C1 segment of cervical spinal cord (tissue), 14 donors: ENCODE measurements around the gene ZNF714.

Experiments used
- DNase-seq, 14 donors: peaks; one replicate each; lab custom pipeline; 2025; lab: John Stamatoyannopoulos, UW

The ZNF714 gene

DNA sequence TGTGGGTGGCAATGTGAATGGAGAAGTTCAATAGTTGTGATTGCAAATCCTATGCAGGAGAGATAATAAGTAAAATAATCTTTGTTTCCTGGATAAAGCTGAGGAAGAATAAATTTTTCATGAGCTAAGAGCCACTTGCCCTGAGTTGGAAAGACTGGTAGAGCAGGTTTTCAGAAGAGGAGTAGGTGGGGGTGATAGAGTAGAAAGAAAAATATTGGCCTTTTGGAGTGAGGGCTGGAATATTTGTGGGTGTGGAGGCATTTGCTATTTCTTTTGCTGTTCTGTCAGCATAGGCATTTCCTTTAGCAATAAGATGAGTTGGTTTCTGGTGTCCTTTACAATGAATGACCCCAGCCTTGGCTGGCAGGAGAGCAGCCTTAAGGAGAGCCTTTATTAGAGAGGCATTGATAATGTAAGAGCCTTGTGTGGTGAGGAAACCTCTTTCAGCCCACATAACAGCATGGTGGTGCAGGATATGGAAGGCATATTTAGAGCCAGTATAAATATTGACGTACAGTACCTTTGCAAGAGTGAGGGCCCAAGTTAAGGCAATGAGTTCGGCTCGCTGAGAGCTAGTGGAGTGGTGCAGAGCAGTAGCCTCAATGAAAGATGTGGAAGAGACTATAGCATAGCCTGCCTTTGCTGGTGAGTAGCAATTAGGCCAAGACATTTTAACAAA, 48.2 kb downstream of the ZNF714 start:
- DNase-seq = no peak

DNA sequence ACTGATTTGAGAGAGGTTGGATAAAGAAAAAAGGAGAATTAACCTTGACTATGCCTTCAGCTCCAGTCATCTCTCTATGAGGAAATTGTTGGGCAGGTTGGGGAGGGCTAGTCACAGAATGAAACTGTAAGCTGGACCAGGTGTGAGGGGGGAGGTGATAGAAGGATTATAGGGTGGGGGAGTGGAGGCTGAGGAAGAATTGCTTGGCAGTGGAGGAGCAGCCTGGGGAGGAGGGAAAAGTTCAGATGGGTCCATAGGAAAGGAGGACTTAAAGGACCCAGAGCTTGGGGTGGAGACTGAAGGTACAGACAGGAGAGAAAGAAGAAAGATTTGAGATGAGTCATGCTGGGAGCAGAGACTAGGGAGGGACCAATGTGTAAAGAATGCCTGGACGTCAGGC, 51.6 kb downstream of the ZNF714 start:
- DNase-seq = no peak

DNA sequence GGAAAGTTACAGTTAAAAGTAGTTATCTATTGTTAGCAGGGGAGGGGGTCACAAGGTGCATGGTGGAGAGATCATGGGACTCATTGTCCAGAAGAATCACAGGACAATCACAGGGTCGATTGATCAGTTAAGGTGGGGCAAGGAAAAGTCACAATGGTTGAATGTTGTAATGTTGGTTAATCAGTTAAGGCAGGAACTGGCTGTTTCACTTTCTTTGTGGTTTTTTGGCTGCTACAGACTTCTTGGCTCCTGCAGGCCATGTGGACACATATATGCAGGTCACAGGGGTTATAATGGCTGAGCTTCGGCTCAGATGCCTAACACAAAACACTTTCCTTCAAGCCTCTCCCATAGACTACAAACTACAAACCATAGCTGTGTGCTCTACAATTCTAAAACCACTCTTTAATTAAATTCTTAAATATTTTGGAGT, 52.9 kb downstream of the ZNF714 start:
- no peak for DNase-seq

DNA sequence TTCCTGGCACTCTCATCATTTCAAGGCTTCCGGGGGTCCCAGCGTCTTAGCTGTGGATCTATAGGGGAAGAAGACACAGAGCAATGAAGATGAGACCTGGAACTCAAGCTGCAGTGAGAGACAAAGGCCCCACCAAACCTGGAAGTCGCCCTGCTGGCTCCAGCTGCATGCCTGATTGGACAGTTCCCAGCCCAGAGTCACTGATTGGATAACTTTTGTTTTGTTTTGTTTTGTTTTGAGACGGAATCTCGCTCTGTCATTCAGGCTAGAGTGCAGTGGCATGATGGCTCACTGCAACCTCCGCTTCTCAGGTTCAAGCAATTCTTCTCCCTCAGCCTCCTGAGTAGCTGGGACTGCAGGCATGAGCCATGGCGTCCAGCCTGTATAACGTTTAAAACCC, 53.4 kb downstream of the ZNF714 start:
- no peak for DNase-seq

DNA sequence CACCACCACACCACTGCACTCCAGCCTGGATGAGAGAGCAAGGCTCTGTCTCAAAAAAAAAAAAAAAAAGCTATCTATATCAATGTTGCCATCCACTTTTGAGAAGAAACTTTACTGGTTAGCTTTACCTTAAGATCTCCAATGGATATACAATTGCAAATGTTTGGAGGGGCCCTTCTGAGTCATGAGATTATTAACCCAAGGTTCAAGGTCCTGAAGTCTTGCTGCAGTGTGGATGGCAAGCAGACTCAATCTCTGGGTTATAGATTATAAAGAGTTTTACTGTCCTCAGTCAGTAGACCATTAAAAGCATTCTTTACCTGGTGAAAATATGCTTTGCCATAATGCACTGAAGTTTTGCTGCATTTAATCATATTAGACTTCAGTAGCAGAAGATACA, 56.1 kb downstream of the ZNF714 start:
- DNase-seq = no peak

DNA sequence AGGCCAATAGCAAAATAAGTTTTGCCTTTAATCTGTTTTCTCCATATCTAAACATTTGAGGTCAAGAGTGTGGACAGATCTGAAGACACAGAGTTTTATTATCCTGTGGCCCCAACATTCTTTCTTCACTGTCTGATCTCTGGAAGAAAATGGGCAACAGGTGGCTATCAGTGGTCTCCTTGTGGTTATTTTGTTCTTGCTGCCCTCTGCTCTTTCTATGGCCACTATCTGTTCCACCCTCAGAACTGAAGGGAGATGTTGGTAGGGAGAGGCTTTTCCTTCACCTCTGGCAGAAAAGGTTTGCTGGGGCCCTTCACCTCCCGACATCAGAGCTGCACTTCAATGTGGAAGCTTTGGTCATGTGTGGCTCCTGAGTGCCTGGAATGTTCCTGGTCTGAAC, 59.0 kb downstream of the ZNF714 start:
- peak in 1 of 14 donors; percentile 5 for DNase-seq

DNA sequence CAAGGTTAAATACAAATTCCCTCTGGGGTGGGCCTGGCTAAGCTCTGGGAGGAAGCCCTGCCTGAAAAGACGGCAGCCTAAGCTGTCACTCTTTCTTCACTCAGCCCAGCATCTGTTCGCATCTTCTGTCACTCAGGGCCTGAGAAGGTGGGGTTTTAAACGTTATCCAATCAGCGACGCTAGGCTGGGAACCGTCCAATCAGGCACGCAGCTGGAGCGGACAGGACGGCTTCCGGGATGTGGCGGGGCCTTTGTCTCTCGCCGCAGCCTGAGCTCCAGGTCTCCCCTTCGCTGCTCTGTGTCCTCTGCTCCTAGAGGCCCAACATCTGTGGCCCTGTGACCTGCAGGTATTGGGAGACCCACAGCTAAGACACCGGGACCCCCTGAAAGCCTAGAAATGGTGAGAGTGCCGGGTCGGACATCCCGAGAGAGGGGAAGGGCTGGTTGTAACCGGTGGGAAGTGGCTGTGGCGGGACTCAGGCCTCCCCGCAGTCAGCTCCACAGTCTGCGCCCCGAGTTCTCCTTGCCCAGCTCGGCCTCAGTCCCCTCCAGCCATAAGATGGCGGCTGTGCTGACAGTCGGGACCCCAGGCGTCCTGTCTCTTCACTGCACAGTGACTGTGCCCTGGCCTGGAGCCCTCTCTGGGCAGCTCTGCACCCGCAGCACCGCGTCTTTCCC, 59.9 kb downstream of the ZNF714 start, which contains the start of gene ZNF431:
Gene ZNF431 (plus strand): TSS at position 254 of the 678 bp plus-strand sequence. CDS start 144 bp downstream, at position 398.
- DNase-seq = peak; percentile 37 to 94 (median 90)

DNA sequence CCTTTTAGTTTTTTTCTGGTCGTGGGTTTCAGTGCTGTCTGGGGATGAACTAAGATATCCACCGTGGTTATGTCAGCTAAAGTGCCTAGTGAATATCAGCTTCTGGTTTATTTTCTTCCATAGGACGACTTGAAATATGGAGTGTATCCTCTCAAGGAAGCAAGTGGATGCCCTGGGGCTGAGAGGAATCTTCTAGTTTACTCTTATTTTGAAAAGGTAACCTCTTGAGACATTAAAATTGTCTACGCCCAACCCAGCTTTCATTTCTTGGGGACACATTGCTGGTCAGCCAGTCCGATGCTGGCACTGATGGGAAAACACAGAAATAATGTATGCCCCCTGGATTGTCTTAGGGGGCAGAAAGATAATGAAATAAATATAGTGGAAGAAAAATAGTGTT, 61.4 kb downstream of the ZNF714 start:
- DNase-seq = no peak

DNA sequence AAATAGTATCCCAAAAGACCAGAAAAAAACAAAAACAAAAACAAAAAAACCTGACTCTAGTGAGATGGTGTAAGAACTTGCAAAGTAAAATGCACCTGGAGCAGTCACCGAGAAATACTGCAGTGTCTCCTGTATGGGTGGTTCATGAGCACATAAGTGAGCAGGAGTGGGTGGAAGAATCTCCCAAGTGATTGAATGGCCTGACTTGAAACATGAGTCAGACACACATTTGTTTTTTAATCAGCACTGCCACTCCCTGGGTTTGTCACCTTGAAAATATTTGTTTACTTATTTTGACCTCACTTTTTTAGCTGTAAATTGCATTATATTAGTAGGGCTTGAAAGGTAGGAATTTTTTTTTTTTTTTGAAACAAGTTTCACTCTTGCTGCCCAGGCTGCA, 61.9 kb downstream of the ZNF714 start:
- DNase-seq = no peak

DNA sequence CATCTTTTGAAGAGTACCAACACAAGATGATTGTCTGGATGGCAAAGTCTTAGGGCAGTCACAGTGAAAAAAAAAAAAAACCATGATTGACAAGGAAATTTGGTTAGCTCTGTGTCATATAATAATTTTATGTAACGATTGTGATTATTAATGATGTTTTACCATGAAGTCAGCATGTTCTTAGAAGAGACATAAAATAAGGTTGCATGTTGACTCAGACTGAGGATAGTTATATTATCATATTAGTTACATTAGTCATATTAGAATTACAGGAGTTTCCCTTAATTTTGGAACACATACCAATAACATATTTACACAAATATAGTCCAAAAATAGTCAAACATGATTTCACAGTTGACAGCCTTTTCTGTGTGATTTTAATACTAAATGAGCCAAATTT, 65.5 kb downstream of the ZNF714 start:
- no peak for DNase-seq

DNA sequence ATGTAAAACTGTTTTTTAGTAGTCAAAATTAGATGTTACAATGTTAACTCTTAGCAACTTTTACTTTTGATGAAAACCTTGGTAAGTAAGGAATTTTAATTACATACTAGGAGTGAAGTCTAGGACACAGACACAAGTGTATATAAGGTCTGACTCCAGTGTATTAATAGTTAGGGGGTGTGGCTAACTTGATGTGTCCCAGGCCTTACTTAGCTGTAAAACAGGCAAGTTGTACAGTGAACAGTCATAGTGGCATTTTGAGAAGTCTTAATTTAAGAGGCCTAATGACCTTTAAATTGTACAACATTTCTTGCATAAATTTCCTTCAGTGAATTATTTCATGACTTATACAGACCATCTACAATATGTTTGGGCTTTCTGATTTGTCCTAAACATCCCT, 66.7 kb downstream of the ZNF714 start:
- DNase-seq = no peak

DNA sequence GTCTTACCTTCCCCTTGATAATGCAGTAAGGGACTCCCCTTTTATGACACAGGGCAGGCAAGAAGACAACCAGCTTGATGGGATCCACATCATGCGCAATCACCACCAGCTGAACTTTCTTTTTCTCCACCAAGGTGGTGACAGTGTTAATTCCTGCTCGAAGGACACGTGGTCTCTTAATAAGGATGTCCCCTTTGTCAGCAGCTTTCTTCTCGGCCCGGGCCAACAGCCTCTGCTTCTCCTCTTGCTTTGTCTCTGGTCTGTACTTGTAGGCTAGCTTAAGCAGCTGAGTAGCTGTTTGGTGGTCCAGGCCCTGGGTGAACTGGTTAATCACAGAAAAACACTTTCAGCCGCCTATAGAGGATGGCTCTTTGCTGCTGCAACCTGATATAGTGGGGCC, 67.9 kb downstream of the ZNF714 start:
- DNase-seq = no peak

DNA sequence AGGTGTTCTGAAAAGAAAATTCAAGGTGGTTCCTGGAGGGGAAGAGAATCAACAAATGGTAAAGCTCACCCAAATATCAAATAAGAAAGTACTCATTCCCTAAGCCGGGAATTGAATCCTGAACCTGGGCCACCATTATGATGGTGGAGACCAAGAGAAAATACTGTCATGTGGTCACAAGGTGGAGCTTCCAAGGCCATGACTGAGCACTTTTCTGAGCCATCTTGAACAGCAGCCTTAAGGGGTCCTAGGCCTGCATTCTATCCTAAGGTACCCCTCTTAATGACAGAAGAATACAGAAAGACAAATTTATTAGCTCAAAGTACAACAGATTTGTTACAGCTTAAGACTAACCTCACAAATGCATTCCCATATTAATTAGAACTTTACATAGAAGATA, 69.5 kb downstream of the ZNF714 start:
- DNase-seq = no peak

DNA sequence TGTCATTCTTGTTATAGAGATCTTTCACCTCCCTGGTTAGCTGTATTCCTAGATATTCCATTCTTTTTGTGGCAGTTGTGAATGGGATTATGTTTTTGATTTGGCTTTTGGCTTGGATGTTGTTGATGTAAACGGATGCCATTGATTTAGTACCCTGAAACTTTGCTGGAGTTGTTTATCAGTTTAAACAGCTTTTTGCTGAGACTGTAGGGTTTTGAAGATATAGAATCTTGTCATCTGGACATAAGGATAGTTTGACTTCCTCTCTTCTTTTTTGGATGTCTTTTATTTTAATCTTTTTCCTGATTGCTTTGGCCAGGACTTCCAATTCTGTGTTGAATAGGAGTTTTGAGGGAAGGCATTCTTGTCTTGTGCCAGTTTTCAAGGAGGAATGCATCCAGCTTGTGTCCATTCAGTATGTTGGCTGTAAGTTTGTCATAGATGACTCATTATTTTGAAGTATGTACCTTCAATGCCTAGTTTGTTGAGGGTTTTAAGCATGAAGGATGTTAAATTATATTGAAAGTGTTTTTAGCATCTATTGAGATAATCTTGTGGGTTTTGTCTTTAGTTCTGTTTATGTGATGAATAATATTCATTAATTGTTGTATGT, 76.6 kb downstream of the ZNF714 start:
- DNase-seq = no peak

DNA sequence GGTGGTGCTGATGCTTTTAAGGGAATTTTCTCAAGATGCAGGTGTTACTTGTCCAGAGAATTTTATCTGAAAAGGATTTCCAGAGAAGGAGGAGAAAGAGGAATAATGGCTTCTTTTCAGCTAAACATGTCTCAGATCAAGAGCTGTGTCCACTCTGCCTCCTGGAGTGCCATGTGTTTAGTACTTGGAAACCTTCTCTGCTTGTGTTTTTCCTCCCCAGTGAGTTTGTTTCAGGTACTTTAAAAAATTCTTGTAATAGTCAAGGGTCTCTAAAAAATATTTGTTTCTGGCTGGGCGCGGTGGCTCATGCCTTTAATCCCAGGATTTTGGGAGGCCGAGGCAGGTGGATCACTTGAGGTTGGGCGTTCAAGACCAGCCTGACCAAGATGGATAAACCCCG, 82.5 kb downstream of the ZNF714 start:
- DNase-seq = no peak

DNA sequence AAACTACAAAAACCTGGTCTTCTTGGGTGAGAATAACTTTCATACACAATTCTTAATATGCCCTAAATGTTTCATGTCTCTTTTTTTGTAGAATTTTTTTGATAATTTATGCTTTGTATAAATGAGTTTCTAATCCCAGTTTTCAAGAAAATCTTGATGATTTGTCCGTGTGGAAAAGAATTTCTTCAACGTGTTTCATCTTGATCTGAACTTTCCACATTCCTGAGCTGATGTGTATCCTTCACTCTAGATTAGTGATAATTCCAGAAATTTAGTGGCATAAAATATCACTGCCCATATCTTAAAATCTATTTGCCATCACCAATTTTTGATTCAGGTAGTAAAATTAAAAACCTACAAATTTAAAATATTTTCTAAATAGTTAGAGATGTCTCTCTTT, 84.4 kb downstream of the ZNF714 start:
- no peak for DNase-seq
